SK-N-SH (cell line): ENCODE measurements around the gene RUNDC3A. TPM values are rescaled to one million over a fixed set of nuclear protein-coding genes. Genes with fewer than 3 reads are reported as not detected.

Experiments
- CTCF ChIA-PET: fragments of 300-600, 350-600 bp; formaldehyde crosslinking; extraction: SDS; loops from one replicate; lab custom pipeline; 2021; lab: Yijun Ruan, JAX
- POLR2A ChIA-PET: fragments of 350-600 bp; sonication (Branson Sonifier 250); formaldehyde crosslinking; extraction: SDS; loops from one replicate; lab custom pipeline; 2020; ENCODE audit warnings: antibody characterized with exemption, inconsistent platforms; lab: Yijun Ruan, JAX
- DNase-seq: peaks from one replicate; pipeline ENCODE4 v3.0.0; 2012
- H2AFZ ChIP-seq: fragments of 200-600 bp; sonication (generic); 2 replicates; pipeline ENCODE4 v1.8.1; 2016; ENCODE audit warnings: antibody characterized with exemption, mild to moderate bottlenecking, low read depth
- H3F3A ChIP-seq: fragments of 200-600 bp; sonication (generic); replicated peaks from 2 replicates; pipeline ENCODE3; 2016; ENCODE audit warnings: antibody characterized with exemption, mild to moderate bottlenecking; ENCODE audit not compliant: insufficient read depth
- H3K27ac ChIP-seq, 2 experiments: fragments of 200-500 bp in 1 of 2; fragments of 200-600 bp in 1 of 2; sonication (Bioruptor generic) in 1 of 2; sonication (generic), shearing (Covaris generic) in 1 of 2; 2 replicates each; pipeline versions ENCODE4 v1.5.1 to v1.6.1; 2014 to 2016; ENCODE audit warnings: low read depth in 2 of 2, inconsistent platforms in 1 of 2, low read length in 1 of 2, mild to moderate bottlenecking in 1 of 2, mixed read lengths in 1 of 2
- H3K27me3 ChIP-seq: fragments of 200-600 bp; sonication (generic), shearing (Covaris generic); 2 replicates; pipeline ENCODE4 v1.6.1; 2016; ENCODE audit warnings: mixed run types; ENCODE audit not compliant: insufficient read depth
- H3K36me3 ChIP-seq, 2 experiments: fragments of 200-500 bp in 1 of 2; fragments of 200-600 bp in 1 of 2; sonication (Bioruptor generic) in 1 of 2; sonication (generic) in 1 of 2; replicated peaks in 1 of 2; 2 replicates each; pipeline versions ENCODE3 to v1.5.1; 2014 to 2016; ENCODE audit warnings: low read length in 1 of 2, mild to moderate bottlenecking in 1 of 2; ENCODE audit not compliant: insufficient read depth in 2 of 2, control insufficient read depth in 1 of 2
- H3K4me1 ChIP-seq, 2 experiments: fragments of 200-500 bp in 1 of 2; fragments of 200-600 bp in 1 of 2; sonication (Bioruptor generic) in 1 of 2; sonication (generic), shearing (Covaris generic) in 1 of 2; 2 replicates each; pipeline versions ENCODE4 v1.5.1 to v1.6.1; 2014 to 2016; ENCODE audit warnings: low read depth in 1 of 2, low read length in 1 of 2, mixed run types in 1 of 2; ENCODE audit not compliant: insufficient read depth in 2 of 2, control insufficient read depth in 1 of 2
- H3K4me2 ChIP-seq: fragments of 200-600 bp; sonication (generic), shearing (Covaris generic); 2 replicates; pipeline ENCODE4 v1.6.1; 2017; ENCODE audit warnings: mixed run types
- H3K4me3 ChIP-seq, 2 experiments: fragments of 200-500 bp in 1 of 2; fragments of 200-600 bp in 1 of 2; sonication (Bioruptor generic) in 1 of 2; sonication (generic), shearing (Covaris generic) in 1 of 2; 2 replicates each; pipeline versions ENCODE4 v1.5.1 to v1.8.1; 2014 to 2016; ENCODE audit warnings: low read depth in 2 of 2, inconsistent platforms in 1 of 2, low read length in 1 of 2, mild to moderate bottlenecking in 1 of 2, mixed read lengths in 1 of 2, moderate library complexity in 1 of 2
- H3K79me2 ChIP-seq: fragments of 200-600 bp; sonication (generic); 2 replicates; pipeline ENCODE4 v1.8.1; 2017; ENCODE audit warnings: mild to moderate bottlenecking; ENCODE audit not compliant: insufficient read depth
- H3K9ac ChIP-seq: fragments of 200-600 bp; sonication (generic); 2 replicates; pipeline ENCODE4 v1.6.1; 2017; ENCODE audit warnings: mixed run types
- H3K9me2 ChIP-seq: fragments of 200-600 bp; sonication (generic); 2 replicates; pipeline ENCODE4 v1.6.1; 2017; ENCODE audit warnings: mixed run types
- H3K9me3 ChIP-seq: fragments of 200-600 bp; sonication (generic); 2 replicates; pipeline ENCODE4 v1.6.1; 2017; ENCODE audit warnings: mixed run types, mild to moderate bottlenecking, moderate library complexity
- H4K20me1 ChIP-seq: fragments of 200-600 bp; sonication (generic); 2 replicates; pipeline ENCODE4 v1.6.1; 2017; ENCODE audit warnings: mild to moderate bottlenecking, mixed run types; ENCODE audit not compliant: insufficient read depth
- CHD2 ChIP-seq: fragments of 150-350 bp; IDR thresholded peaks from 2 replicates; pipeline ENCODE4 v1.6.1; 2018; ENCODE audit warnings: low read length; ENCODE audit not compliant: partially characterized antibody
- CTCF ChIP-seq: fragments of 200-600 bp; sonication (generic); IDR thresholded peaks from 2 replicates; pipeline ENCODE4 v1.6.1; 2017; ENCODE audit warnings: antibody characterized with exemption, mild to moderate bottlenecking, moderate library complexity
- ELF1 ChIP-seq: IDR thresholded peaks from 2 replicates; pipeline ENCODE4 v1.4.0; 2012
- EP300 ChIP-seq, 2 experiments: IDR thresholded peaks; 2 replicates each; pipeline versions ENCODE4 v1.4.0 to v1.6.1; 2012; ENCODE audit warnings: borderline replicate concordance in 1 of 2, low read depth in 1 of 2, low read length in 1 of 2
- FOSL2 ChIP-seq: IDR thresholded peaks from 2 replicates; pipeline ENCODE4 v1.4.0; 2012; ENCODE audit warnings: low read depth, mild to moderate bottlenecking, moderate library complexity, borderline replicate concordance
- GATA2 ChIP-seq: sonication (generic); formaldehyde crosslinking; IDR thresholded peaks from 2 replicates; pipeline ENCODE4 v1.5.0; 2020; ENCODE audit warnings: mild to moderate bottlenecking, missing genetic modification reagents
- JUND ChIP-seq: IDR thresholded peaks from 2 replicates; pipeline ENCODE4 v1.4.0; 2012
- MAX ChIP-seq: IDR thresholded peaks from 2 replicates; pipeline ENCODE4 v1.4.0; 2012; ENCODE audit warnings: low read depth
- MEF2A ChIP-seq: IDR thresholded peaks from 2 replicates; pipeline ENCODE4 v1.4.0; 2012; ENCODE audit warnings: low read depth, borderline replicate concordance
- MXI1 ChIP-seq: IDR thresholded peaks from 2 replicates; pipeline ENCODE4 v1.6.1; 2012; ENCODE audit warnings: mild to moderate bottlenecking, low read depth, low read length, improper control_type of control experiment
- NFIC ChIP-seq: IDR thresholded peaks from 2 replicates; pipeline ENCODE4 v1.4.0; 2012; ENCODE audit warnings: borderline replicate concordance
- NRF1 ChIP-seq: IDR thresholded peaks from 2 replicates; pipeline ENCODE4 v1.6.1; 2012; ENCODE audit warnings: low read depth, mild to moderate bottlenecking, low read length
- PBX3 ChIP-seq: IDR thresholded peaks from 2 replicates; pipeline ENCODE4; 2012
- RCOR1 ChIP-seq: fragments of 150-350 bp; IDR thresholded peaks from 2 replicates; pipeline ENCODE4 v1.6.1; 2017; ENCODE audit warnings: antibody characterized with exemption, low read length
- REST ChIP-seq: IDR thresholded peaks from 2 replicates; pipeline ENCODE4 v1.6.1; 2012; ENCODE audit warnings: mild to moderate bottlenecking, low read depth, low read length, moderate library complexity
- RXRA ChIP-seq: IDR thresholded peaks from 2 replicates; pipeline ENCODE4 v1.4.0; 2012; ENCODE audit warnings: low read depth, mild to moderate bottlenecking, borderline replicate concordance
- SMC3 ChIP-seq: IDR thresholded peaks from 2 replicates; pipeline ENCODE4 v1.6.1; 2012; ENCODE audit warnings: low read depth, low read length, improper control_type of control experiment
- TCF12 ChIP-seq: IDR thresholded peaks from 2 replicates; pipeline ENCODE4 v1.4.0; 2012
- USF1 ChIP-seq: IDR thresholded peaks from 2 replicates; pipeline ENCODE4 v1.4.0; 2012; ENCODE audit warnings: low read depth, borderline replicate concordance
- WGBS: methylation state at CpG from one replicate; pipeline ENCODE4 v1.1.6; 2017; ENCODE audit warnings: low lambda C conversion rate; 5-methylcytosine and 5-hydroxymethylcytosine counted together
- polyA plus RNA-seq, 3 experiments: library from polyadenylated mRNA; depleted of rRNA; stranded (reverse); fragments of >200 nt; gene quantifications; 2 replicates each; pipeline ENCODE4 v1.2.3, GENCODE V29; 2012

The RUNDC3A gene
- polyA plus RNA-seq, 1 of the 3 experiments (the other 2 are of a cell fraction): 8.9 TPM

- H4K20me1 ChIP-seq: no peaks in the 10 kb centered on the region
- H3K4me1 ChIP-seq: peaks cover 0 to 12% of the 10 kb centered on the region in 2 experiments; a peak in 1 of 4 replicates
- POLR2A ChIA-PET: no interaction called here
- no peak for DNase-seq
- no peaks in the 10 kb centered on the region for H3K27me3 ChIP-seq
- CTCF ChIA-PET: interaction anchor here (1.5 kb wide), 1 partner anchor 12 kb away, joined by 5 read pairs; no protein-coding TSS in a partner anchor
- no peak overlapping the region for H3K4me2 ChIP-seq
- no peak for TF ChIP-seq PBX3
- TF ChIP-seq, all 33 proteins: peak for 0
- Histone ChIP-seq H3K9ac (no peak overlapping the region), H3K9me2 (no peaks in the 10 kb centered on the region), H3K27ac (no peak overlapping the region), H3K79me2 (no peaks in the 10 kb centered on the region), H3K36me3 (no peaks in the 10 kb centered on the region), H2AFZ (no peak overlapping the region), H3F3A (no peaks in the 10 kb centered on the region), H3K4me3 (no peak overlapping the region), H3K9me3 (no peaks in the 10 kb centered on the region)
Measured at GRCh38 chr17:44304651-44305050, 3.8 kb upstream of the RUNDC3A start.

GRCh38 chr17:44307387-44308186 is 814 bp upstream of the RUNDC3A start:
- no peaks in the 10 kb centered on the region for H3F3A ChIP-seq
- CTCF ChIA-PET: interaction anchor here (0.7 to 5.7 kb wide), 3 partner anchors 14 to 87 kb away, joined by 3 to 37 read pairs (median 9); partner anchors contain the start of gene UBTF
- POLR2A ChIA-PET: interaction anchor here (1.0 to 4.4 kb wide), 9 partner anchors 12 to 121 kb away, joined by 3 to 34 read pairs (median 4); partner anchors contain the start of genes SLC25A39 and TMUB2
- H3K9ac ChIP-seq: no peak overlapping the region
- H3K9me3 ChIP-seq: no peaks in the 10 kb centered on the region
- WGBS: 3% methylated on average over 15 of the region's 26 CpGs
- H2AFZ ChIP-seq: 0 out of 2 replicates have a peak overlapping the region, but pooled peaks have one; percentile 41
- no peaks in the 10 kb centered on the region for H3K79me2 ChIP-seq
- H3K9me2 ChIP-seq: no peaks in the 10 kb centered on the region
- peak; percentile 89 for DNase-seq
- H3K27me3 ChIP-seq: no peaks in the 10 kb centered on the region
- H3K4me2 ChIP-seq: peak overlapping the region; percentile 80
- peak overlapping the region; percentile 52 to 60 for H3K4me3 ChIP-seq
- no peaks in the 10 kb centered on the region for H3K36me3 ChIP-seq
- no peaks in the 10 kb centered on the region for H4K20me1 ChIP-seq
- peak overlapping the region; percentile 22 to 92; a peak in 3 of 4 replicates for H3K27ac ChIP-seq
- peaks cover 0 to 31% of the 10 kb centered on the region in 2 experiments; a peak in 1 of 4 replicates for H3K4me1 ChIP-seq
- TF ChIP-seq JUND (no peak), MAX (peak; percentile 52; the same call in 1 of the 2 replicates), FOSL2 (no peak), TCF12 (peak; percentile 13; the same call in 1 of the 2 replicates), CTCF (no peak), EP300 (IDR thresholded peaks at IDR 0.05; ENCODE audit: borderline replicate concordance in 1 of 2, low read depth in 1 of 2, low read length in 1 of 2) (peak in 1 of 2 experiments; percentile 65; a peak in 1 of 4 replicates), CHD2 (peak; percentile 85), ELF1 (no peak), RCOR1 (peak; percentile 54; the same call in 1 of the 2 replicates), MEF2A (no peak), NRF1 (0 out of 2 replicates have a peak, but pooled peaks have one; percentile 41), GATA2 (CRISPR knock-in tag) (no peak), RXRA (no peak), USF1 (no peak), SMC3 (peak; percentile 22; the same call in 1 of the 2 replicates), NFIC (no peak), REST (0 out of 2 replicates have a peak, but pooled peaks have one; percentile 13), MXI1 (peak; percentile 44; the same call in 1 of the 2 replicates)
